Esophagus (tissue), 2 donors: ENCODE results near the gene RIPK3. TPM values are rescaled to one million over a fixed set of nuclear protein-coding genes. Genes with fewer than 3 reads are reported as not detected.
A peak's percentile ranks its signal among the peaks of the same experiment; 100 is the strongest.

ENCODE experiments used
- H3K27ac ChIP-seq, 2 donors: one replicate each; pipeline ENCODE4 v1.5.1; 2013; ENCODE audit warnings: low read depth in 2 of 2, mild to moderate bottlenecking in 2 of 2, inconsistent platforms in 1 of 2, low read length in 1 of 2, moderate library complexity in 1 of 2
- H3K27me3 ChIP-seq, 2 donors: one replicate each; pipeline ENCODE4 v1.6.1; 2013; ENCODE audit warnings: low read length in 2 of 2, control low read depth in 1 of 2, mild to moderate bottlenecking in 1 of 2; ENCODE audit not compliant: insufficient read depth in 2 of 2, control insufficient read depth in 1 of 2
- H3K36me3 ChIP-seq, 2 donors: one replicate each; pipeline ENCODE4 v1.6.1; 2013; ENCODE audit warnings: low read length in 1 of 2; ENCODE audit not compliant: control insufficient read depth in 2 of 2, insufficient read depth in 2 of 2
- H3K4me1 ChIP-seq, 2 donors: one replicate each; pipeline ENCODE4 v1.6.1; 2013; ENCODE audit warnings: low read length in 1 of 2; ENCODE audit not compliant: control insufficient read depth in 2 of 2, insufficient read depth in 2 of 2
- H3K4me3 ChIP-seq, 2 donors: one replicate each; pipeline ENCODE4 v1.5.1; 2013; ENCODE audit warnings: low read length in 2 of 2, mild to moderate bottlenecking in 2 of 2, low read depth in 1 of 2, moderate library complexity in 1 of 2
- H3K9me3 ChIP-seq, 2 donors: one replicate each; pipeline ENCODE4 v1.6.1; 2013; ENCODE audit warnings: mild to moderate bottlenecking in 2 of 2, low read depth in 1 of 2, low read length in 1 of 2, moderate library complexity in 1 of 2; ENCODE audit not compliant: control insufficient read depth in 2 of 2, insufficient read depth in 1 of 2
- whole genome bisulfite sequencing, 2 donors: extraction: QIAGEN DNeasy Blood & Tissue Kit; methylation state at CpG; one replicate each; pipeline ENCODE4 v1.1.7; 2013; 5-methylcytosine and 5-hydroxymethylcytosine counted together
- polyA plus RNA-seq, 2 donors: library from polyadenylated mRNA; stranded (reverse); fragments of 200-250 nt; gene quantifications; one replicate each; pipeline ENCODE4 v1.2.3, GENCODE V29; 2013
- donor health status: healthy with polysubstance abuse.
- donor health status: Bipolar disorder and iron deficiency.

The RIPK3 gene
- polyA plus RNA-seq, 2 donors = 13.3 to 14.4 TPM

DNA sequence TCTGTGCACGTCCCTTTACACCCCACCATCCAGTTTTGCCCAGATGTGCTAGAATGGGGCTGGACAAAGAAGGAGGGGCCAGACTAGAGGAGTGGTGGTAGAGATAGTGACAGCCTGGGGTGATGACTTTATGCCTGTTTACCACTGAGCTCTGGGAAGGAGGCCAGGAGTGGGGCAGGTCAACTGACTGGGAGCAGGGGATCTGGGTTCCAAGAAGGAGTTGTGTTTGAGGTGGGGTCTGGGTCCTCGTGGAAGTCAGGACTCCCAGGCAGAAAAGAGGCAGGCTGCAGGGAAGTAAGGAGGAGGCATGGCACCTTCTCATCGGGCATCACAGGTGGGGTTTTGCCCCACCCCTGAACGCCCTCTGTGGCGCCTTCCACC, 29.5 kb downstream of the RIPK3 start:
- Histone ChIP-seq H3K4me3 (peak overlapping the region; percentile 47 to 70), H3K4me1 (peaks cover 6 to 41% of the 10 kb centered on the region in 2 donors), H3K27me3 (no peaks in the 10 kb centered on the region), H3K36me3 (peaks cover 7 to 21% of the 10 kb centered on the region in 2 donors), H3K9me3 (no peaks in the 10 kb centered on the region), H3K27ac (peak overlapping the region; percentile 93 to 94)
- WGBS, 2 donors = 15 to 23% methylated on average over 5 of the region's 5 CpGs

DNA sequence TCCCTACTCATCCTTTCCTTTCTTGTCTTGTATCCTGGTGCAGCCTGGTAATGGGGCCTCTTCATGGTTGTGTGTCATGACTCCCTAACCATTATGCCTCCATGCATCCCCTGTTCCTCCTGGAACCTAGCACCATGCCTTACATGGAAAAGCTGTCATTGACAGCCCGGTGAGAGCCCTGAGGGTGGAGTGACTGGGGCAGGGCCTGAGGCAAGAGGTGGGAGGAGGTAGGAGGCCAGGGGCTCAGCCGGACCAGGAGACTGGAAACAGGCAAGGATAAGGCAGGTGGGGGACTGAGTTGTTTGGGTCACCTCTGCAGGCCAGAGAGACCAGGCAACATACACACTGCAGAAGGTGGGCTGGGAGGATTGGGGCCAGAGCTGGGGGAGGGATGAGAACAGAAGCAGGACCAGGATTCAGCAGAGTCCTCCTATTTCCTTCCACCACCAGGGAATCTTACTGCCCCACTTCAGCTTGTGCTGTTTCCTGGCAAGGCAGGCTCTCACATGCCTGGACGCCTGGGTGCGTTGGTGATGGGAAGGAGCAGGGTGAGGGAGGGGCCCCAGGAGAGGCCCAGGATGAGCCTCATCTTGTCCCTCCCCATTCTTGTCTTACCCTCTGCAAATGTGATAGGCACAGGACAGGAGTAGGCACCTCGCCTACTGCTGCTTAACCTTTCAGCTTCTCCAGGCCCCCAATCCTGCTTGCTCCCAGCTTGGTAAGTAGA, 30.1 kb downstream of the RIPK3 start, which contains the start of gene LTB4R2:
Gene LTB4R2 (plus strand): TSS at position 603 of the 727 bp plus-strand sequence. CDS start 525 bp downstream, outside the sequence.
- Histone ChIP-seq H3K27ac (peak within 1 kb of the TSS; percentile 93 to 94), H3K36me3 (peaks cover 10 to 26% of the 10 kb centered on the region in 2 donors), H3K9me3 (no peaks in the 10 kb centered on the region), H3K4me1 (peaks cover 6 to 35% of the 10 kb centered on the region in 2 donors), H3K4me3 (peak within 1 kb of the TSS; percentile 47 to 70), H3K27me3 (no peaks in the 10 kb centered on the region)
- 46 to 48% methylated on average over 5 of the region's 5 CpGs for WGBS, 2 donors

DNA sequence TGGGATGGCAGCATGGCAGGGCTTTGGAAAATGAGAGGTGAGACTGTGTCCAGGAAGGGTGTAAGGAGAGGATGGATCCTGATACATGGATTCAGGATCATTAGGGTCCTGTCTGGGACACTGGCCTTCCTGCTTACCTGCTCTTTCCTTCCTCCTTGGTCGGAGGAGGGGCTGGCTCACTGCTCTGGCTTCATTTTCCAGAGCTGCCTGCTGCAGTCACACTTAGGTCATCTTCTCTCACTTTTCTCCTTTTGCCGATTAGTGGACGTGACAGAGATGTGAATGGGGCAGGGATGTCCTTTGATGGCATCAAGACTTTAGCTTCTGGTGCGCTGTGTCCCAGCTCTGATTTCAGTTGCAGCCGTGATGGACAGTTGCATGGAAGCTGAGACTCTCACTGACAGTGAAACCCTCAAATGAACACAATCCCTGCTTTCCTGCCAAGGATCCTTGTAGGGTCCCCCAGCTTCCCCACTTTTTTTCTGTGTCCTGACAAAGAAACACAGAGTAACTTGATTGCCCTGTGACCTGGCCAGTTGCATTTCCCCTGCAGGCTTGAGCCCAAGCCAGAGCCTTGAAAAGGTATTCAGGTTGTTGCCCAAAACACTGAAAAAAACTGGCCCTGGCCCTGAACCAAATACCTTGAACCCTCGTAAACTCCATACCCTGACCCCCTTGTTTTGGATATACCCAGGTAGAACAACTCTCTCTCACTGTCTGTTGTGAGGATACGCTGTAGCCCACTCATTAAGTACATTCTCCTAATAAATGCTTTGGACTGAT, 31.3 kb downstream of the RIPK3 start:
- WGBS, 2 donors = 78 to 80% methylated on average over 7 of the region's 7 CpGs
- peaks cover 10 to 37% of the 10 kb centered on the region in 2 donors for H3K36me3 ChIP-seq
- peak overlapping the region; percentile 35 to 94 for H3K27ac ChIP-seq

DNA sequence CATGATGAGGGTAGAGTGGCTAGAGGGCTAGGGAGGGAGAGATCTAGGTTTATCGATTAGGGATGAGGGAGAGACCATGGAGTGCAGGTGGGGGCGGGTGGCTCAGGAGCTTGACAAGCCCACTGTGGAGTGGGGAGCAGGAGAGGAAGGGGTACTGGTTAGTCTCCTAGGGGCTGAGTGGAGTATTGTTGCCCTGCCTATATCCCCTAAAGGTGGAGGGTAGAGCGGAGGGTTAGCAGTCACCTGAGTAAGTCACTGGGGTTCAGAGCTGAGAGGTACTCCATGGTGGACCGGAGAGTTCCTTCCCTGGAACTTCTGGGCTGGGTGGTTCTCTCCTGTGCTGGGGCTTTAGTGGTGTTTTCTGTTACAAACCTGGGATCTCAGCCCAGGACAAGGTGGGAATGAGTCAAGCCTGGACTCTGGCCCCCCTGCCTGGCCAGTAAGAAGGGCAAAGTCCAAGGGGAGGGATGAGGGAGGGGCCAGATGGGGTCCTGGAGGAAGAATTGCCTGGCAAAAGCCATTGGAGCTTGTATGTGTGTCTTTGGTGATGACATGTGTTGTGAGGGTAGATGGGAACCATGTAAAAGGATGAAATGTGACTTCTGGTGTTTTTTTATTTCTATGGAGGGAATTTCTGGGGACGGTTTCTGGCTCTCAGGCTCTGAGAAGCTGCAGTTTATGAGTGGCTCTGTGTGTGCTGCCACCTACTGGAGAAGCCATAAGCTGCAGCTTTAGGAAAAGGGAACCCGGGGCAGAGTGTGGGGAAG, 32.0 kb downstream of the RIPK3 start, which contains the start of gene CIDEB:
Gene CIDEB (minus strand): TSS at position 403 of the 767 bp plus-strand sequence. CDS start 119 bp downstream, at position 284.
- Histone ChIP-seq H3K9me3 (no peaks in the 10 kb centered on the region), H3K27ac (peak within 1 kb of the TSS in 1 of 2 donors; percentile 35), H3K27me3 (no peaks in the 10 kb centered on the region), H3K4me1 (peaks cover 3 to 28% of the 10 kb centered on the region in 2 donors), H3K4me3 (no peak within 1 kb of the TSS), H3K36me3 (peaks cover 10 to 38% of the 10 kb centered on the region in 2 donors)
- 46 to 58% methylated on average over 6 of the region's 6 CpGs for WGBS, 2 donors

More for the DNA sequence above, 31.3 kb downstream of the RIPK3 start:
- Histone ChIP-seq H3K4me3 (no peak overlapping the region), H3K27me3 (no peaks in the 10 kb centered on the region), H3K9me3 (no peaks in the 10 kb centered on the region), H3K4me1 (peaks cover 6 to 28% of the 10 kb centered on the region in 2 donors)

DNA sequence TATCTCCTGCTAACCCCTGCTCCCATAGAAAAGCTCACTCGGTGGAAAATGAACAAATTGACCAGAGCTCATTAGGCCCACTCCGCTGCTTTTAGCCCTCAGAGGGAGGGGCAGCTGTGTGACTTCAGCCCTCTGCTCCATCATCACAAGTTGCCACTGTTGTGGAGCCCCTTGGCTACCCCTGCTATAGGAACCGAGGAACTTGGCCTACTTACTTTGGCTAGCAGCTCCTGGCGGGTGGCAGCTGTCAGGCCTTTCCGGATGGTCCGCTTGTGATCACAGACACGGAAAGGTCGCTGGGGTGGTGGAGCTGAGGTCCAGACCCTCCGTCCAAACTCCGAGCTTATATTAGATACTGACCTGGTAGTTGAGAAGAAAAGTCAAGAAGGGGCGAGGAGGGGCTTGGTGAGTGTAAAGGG, 32.6 kb downstream of the RIPK3 start:
- peaks cover 15 to 41% of the 10 kb centered on the region in 2 donors for H3K36me3 ChIP-seq
- H3K27me3 ChIP-seq = no peaks in the 10 kb centered on the region
- 82% methylated on average over 11 of the region's 11 CpGs for WGBS, 2 donors
- peaks cover 2 to 26% of the 10 kb centered on the region in 2 donors for H3K4me1 ChIP-seq
- no peaks in the 10 kb centered on the region for H3K9me3 ChIP-seq
- H3K27ac ChIP-seq = no peak overlapping the region
- H3K4me3 ChIP-seq = no peak overlapping the region

DNA sequence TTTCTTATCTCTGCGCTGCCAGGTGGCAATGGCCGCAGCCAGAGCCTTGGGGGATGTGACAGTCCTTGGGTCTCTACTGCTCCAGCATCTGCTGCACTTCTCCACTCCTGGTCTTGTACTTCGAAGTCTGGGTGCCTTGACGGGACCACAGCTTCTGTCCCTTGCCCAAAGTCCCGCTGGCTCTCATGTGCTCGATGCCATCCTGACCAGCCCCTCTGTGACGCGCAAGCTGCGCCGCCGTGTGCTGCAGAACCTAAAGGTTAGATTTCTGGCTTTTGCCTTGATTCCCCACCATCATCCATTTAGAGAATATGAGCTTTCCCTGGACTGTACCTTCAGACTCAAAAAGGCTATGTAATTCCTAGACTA, 35.8 kb downstream of the RIPK3 start:
- Histone ChIP-seq H3K9me3 (no peaks in the 10 kb centered on the region), H3K4me1 (peaks cover 4 to 5% of the 10 kb centered on the region in 2 donors), H3K27ac (no peak overlapping the region), H3K27me3 (no peaks in the 10 kb centered on the region), H3K36me3 (peaks cover 20 to 49% of the 10 kb centered on the region in 2 donors), H3K4me3 (no peak overlapping the region)
- 94 to 96% methylated on average over 11 of the region's 11 CpGs for WGBS, 2 donors

DNA sequence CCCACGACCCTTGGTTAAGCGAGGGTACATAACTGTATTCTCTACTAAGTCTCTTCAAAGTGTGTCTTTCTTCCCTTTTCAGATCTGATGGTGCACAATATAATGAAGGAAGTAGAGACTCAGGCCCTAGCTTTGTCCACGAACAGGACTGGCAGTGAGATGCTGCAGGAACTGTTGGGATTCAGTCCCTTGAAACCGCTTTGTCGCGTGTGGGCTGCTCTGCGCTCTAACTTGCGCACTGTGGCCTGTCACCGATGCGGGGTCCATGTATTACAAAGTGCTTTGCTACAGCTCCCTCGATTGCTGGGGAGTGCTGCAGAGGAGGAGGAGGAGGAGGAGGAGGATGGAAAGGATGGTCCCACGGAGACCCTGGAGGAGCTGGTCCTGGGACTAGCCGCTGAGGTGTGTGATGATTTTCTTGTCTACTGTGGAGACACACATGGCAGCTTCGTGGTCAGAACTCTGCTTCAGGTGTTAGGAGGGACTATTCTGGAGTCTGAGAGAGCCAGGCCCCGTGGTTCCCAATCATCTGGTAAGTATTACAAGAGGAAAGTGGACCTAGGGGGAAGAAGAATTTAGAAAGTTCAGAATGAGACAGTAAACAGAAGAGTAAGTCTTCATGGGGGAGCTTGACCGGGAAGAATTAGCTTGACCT, 39.3 kb downstream of the RIPK3 start:
- Histone ChIP-seq H3K9me3 (no peaks in the 10 kb centered on the region), H3K4me1 (peaks cover 4 to 10% of the 10 kb centered on the region in 2 donors), H3K36me3 (peaks cover 14 to 42% of the 10 kb centered on the region in 2 donors), H3K4me3 (peak overlapping the region; percentile 88 to 89), H3K27ac (peak overlapping the region; percentile 89 to 98), H3K27me3 (no peaks in the 10 kb centered on the region)
- WGBS, 2 donors = 27 to 30% methylated on average over 16 of the region's 16 CpGs

DNA sequence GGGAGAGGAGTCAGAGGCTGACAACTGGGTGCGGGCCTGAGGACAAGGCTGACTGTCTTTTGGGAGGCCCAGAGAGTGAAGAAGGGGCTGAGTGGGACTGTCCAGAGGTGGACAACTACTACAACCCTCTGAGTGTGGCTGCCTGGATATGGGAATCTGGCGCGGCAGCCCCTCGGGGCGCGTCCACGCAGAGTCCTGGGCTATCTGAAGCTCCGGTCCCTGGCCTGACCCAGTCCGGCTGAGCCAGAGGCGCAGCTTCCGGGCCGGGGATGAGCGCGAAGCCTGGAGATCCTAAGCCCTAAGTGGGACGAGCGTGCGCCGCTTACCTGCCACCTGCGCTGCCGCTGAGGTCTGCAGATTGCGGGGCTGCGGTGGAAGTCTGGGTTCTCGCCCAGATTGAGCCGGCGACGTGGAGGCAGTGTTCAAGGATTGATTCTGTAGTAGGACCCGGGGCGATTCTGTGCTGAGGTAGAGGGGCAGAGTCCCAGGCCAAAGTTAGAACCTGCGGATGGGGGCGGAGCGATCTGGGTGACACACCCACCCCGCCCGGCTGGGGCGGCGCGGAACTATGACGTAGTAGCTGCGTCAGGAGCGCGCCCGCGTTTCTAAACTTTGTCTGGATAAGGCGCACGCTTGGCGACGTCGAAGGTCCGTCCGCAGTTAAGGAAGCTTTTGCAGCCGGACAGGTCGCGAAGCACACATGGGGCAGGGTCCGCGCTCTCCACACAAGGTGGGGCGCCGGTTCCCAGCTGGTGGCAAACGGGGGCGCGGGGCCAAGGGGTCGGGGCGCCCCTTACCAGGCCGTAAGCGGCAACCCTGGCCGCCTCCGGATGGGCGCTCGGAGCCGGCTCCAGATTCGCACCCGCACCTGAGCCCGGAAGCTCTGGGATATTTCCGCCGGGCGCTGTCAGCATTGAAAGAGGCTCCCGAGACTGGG, 40.3 kb downstream of the RIPK3 start, which contains the start of the genes DHRS1 and NOP9:
Gene DHRS1 (minus strand): TSS at position 526 of the 937 bp plus-strand sequence. CDS start 674 bp downstream, outside the sequence.
Gene NOP9 (plus strand): TSS at position 596 of the 937 bp plus-strand sequence. CDS start 105 bp downstream, at position 701.
- H3K36me3 ChIP-seq = peaks cover 12 to 36% of the 10 kb centered on the region in 2 donors
- WGBS, 2 donors = 0 to 1% methylated on average over 65 to 75 of the region's 75 CpGs

More for the DNA sequence above, 40.3 kb downstream of the RIPK3 start, which contains the start of the genes DHRS1 and NOP9:
- Histone ChIP-seq H3K4me1 (peaks cover 4 to 10% of the 10 kb centered on the region in 2 donors), H3K4me3 (peak within 1 kb of the TSS; percentile 88 to 89), H3K27ac (peak within 1 kb of the TSS; percentile 97 to 98), H3K9me3 (no peaks in the 10 kb centered on the region), H3K27me3 (no peaks in the 10 kb centered on the region)
